C4-2B (cell line): ENCODE data around the gene NRN1L.

Experiments used
- ZFX ChIP-seq: fragments of 450-650 bp; IDR thresholded peaks from 2 replicates; pipeline ENCODE4 v1.6.1; 2017
- TF ChIP-seq, protein P1 (sequence below): fragments of 450-650 bp; conservative IDR thresholded peaks from 2 replicates; pipeline ENCODE4 v1.5.1; 2017; ENCODE audit warnings: mild to moderate bottlenecking

DNA sequence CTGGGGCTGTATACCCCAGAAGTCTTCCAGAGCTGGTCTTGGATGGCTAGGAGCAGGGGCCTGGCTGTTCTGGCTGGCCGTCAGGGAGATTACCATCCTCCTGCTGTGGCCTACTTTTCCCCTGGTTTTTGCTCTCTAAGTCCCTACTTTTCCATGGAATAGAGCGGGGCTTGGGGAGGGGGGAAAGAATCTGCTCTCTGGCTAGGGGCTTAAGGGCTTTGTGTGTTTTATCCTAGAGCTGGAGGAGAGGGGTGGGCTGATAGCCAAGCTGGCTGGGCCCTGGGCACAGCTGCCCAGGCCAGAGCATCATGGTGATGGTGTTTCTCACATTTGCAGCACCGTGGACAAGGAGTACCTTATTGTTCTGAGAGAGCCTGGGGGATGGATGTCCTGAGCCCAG, 3.6 kb downstream of the NRN1L start:
- TF ChIP-seq, protein P1, sequence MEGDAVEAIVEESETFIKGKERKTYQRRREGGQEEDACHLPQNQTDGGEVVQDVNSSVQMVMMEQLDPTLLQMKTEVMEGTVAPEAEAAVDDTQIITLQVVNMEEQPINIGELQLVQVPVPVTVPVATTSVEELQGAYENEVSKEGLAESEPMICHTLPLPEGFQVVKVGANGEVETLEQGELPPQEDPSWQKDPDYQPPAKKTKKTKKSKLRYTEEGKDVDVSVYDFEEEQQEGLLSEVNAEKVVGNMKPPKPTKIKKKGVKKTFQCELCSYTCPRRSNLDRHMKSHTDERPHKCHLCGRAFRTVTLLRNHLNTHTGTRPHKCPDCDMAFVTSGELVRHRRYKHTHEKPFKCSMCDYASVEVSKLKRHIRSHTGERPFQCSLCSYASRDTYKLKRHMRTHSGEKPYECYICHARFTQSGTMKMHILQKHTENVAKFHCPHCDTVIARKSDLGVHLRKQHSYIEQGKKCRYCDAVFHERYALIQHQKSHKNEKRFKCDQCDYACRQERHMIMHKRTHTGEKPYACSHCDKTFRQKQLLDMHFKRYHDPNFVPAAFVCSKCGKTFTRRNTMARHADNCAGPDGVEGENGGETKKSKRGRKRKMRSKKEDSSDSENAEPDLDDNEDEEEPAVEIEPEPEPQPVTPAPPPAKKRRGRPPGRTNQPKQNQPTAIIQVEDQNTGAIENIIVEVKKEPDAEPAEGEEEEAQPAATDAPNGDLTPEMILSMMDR, result no peak
- TF ChIP-seq ZFX, result no peak
